ENCODE measurements around the gene NAPEPLD.
"Not testable (repeated sequence)": the region's sequence is repeated elsewhere in the genome, so short reads cannot be mapped to it uniquely, and the experiment has no call there.

Gene NAPEPLD

GRCh38 chr7:103094102-103094501 lies 54.8 kb downstream of the NAPEPLD start:
- in situ Hi-C loops (cut with HindIII; ENCODE audit: low sequenced_read_pairs) = no loop called here
- DNase-seq (ENCODE audit: low read depth) = no peak
- no peak for TF ChIP-seq CTCF (IDR thresholded peaks at IDR 0.05; ENCODE audit: low read depth, low read length, missing control alignments)
- no peak overlapping the region for H3K4me3 ChIP-seq (ENCODE audit: low read depth, low read length)

DNA sequence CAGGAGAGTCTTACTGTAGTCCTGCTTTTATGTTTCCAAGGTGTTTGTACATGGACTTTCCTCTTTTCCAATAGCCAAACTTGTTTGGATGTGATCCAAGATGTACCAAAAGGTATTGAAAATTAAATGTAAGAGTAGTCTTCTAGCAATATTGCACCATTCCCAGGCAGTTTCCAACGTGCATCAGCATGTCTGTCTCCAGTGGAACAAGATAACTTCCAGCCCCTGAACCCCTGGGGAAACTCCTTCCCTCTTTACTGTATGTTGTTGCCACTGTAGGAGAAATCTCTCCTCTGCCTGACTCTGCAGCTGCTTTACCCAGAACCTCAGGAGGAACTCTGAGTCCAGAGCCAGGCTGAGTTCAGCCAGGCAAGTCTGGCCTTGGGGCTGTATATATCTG lies 55.5 kb downstream of the NAPEPLD start:
- no peak for TF ChIP-seq CTCF (IDR thresholded peaks at IDR 0.05; ENCODE audit: low read depth, low read length, missing control alignments)
- no peak for DNase-seq (ENCODE audit: low read depth)
- in situ Hi-C loops (cut with HindIII; ENCODE audit: low sequenced_read_pairs) = no loop called here
- H3K4me3 ChIP-seq (ENCODE audit: low read depth, low read length) = no peak overlapping the region

GRCh38 chr7:103092321-103092720 lies 56.6 kb downstream of the NAPEPLD start:
- H3K4me3 ChIP-seq (ENCODE audit: low read depth, low read length); DNase-seq (ENCODE audit: low read depth); in situ Hi-C loops (cut with HindIII; ENCODE audit: low sequenced_read_pairs): not testable (repeated sequence)

DNA sequence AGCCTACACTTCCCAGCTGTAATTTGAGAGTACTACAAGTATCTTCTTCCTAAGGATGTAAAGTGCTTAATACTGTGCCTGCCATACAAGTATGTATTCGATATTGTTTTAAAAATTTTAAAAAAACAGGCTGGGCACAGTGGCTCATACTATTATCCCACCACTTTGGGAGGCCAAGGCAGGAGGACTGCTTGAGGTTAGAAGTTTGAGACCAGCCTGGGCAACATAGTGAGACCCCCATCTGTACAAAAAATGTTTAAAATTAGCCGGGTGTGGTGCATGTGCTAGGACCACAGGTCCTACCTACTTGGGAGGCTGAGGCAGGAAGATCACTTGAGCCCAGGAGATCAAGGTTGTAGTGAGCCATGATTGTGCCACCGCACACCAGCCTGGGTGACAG lies 65.7 kb downstream of the NAPEPLD start:
- no peak for TF ChIP-seq CTCF (IDR thresholded peaks at IDR 0.05; ENCODE audit: low read depth, low read length, missing control alignments)
- no peak overlapping the region for H3K4me3 ChIP-seq (ENCODE audit: low read depth, low read length)
- DNase-seq (ENCODE audit: low read depth) = no peak
- in situ Hi-C loops (cut with HindIII; ENCODE audit: low sequenced_read_pairs) = no loop called here

- H3K4me3 ChIP-seq (ENCODE audit: low read depth, low read length) = no peak overlapping the region
- no peak for DNase-seq (ENCODE audit: low read depth)
- TF ChIP-seq CTCF (IDR thresholded peaks at IDR 0.05; ENCODE audit: low read depth, low read length, missing control alignments) = no peak
- in situ Hi-C loops (cut with HindIII; ENCODE audit: low sequenced_read_pairs) = no loop called here
Observed at GRCh38 chr7:103082497-103082896, 66.4 kb downstream of the NAPEPLD start.

GRCh38 chr7:103080923-103081322 lies 68.0 kb downstream of the NAPEPLD start:
- TF ChIP-seq CTCF (IDR thresholded peaks at IDR 0.05; ENCODE audit: low read depth, low read length, missing control alignments) = no peak
- H3K4me3 ChIP-seq (ENCODE audit: low read depth, low read length) = no peak overlapping the region
- DNase-seq (ENCODE audit: low read depth) = no peak
- in situ Hi-C loops (cut with HindIII; ENCODE audit: low sequenced_read_pairs) = no loop called here

- no peak for TF ChIP-seq CTCF (IDR thresholded peaks at IDR 0.05; ENCODE audit: low read depth, low read length, missing control alignments)
- DNase-seq (ENCODE audit: low read depth) = peak; percentile 9
- in situ Hi-C loops (cut with HindIII; ENCODE audit: low sequenced_read_pairs) = no loop called here
- H3K4me3 ChIP-seq (ENCODE audit: low read depth, low read length) = no peak overlapping the region
Observed at GRCh38 chr7:103079836-103080235, 69.1 kb downstream of the NAPEPLD start.

DNA sequence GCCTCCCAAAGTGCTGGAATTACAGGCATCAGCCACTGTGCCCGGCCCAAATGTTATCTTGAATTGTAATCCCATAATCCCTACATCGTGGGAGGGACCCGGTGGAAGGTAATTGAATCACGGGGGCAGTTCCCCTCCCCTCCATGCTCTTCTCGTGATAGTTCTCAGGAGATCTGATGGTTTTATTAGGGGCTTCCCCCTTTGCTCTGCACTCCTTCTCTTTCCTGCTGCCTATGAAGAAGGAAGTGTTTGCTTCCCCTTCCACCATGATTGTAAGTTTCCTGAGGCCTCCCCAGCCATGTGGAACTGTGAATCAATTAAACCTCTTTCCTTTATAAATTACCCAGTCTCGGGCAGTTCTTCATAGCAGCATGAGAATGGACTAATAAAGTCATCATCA lies 70.7 kb downstream of the NAPEPLD start:
- in situ Hi-C loops (cut with HindIII; ENCODE audit: low sequenced_read_pairs); H3K4me3 ChIP-seq (ENCODE audit: low read depth, low read length); DNase-seq (ENCODE audit: low read depth): not testable (repeated sequence)

Data from astrocyte of the cerebellum (primary cell).